GM19395 (cell line): Measurements from ENCODE around the gene ARL5C.

Experiments
- ATAC-seq: cut with Tn5 transposase; IDR thresholded peaks from one replicate; pipeline ENCODE4 v1.9.1; 2021; ENCODE audit warnings: mild to moderate bottlenecking, moderate library complexity; ENCODE audit not compliant: unreplicated experiment

ARL5C gene

GRCh38 chr17:39194089-39194984 is 28.4 kb upstream of the ARL5C start:
- ATAC-seq = no peak

DNA sequence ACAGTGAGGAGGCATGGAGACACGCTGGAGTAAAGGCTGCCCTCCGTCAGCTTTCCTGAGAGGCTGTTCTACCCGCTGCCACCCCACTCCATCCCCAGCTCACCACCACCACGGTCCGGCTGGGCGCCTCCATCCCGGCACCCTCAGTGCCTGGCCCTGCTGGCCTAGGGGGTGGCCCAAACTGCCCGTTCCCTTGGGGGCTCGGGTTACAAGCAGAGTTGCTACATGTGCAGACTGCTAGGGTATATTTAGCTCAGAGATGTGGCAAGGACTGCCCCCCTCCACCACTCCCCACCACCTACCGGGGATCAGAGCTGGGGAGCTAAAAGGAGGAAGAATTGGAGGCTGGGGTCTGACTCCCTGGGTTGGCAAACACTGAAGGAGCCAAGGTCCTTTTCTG is 27.4 kb upstream of the ARL5C start:
- ATAC-seq = no peak

DNA sequence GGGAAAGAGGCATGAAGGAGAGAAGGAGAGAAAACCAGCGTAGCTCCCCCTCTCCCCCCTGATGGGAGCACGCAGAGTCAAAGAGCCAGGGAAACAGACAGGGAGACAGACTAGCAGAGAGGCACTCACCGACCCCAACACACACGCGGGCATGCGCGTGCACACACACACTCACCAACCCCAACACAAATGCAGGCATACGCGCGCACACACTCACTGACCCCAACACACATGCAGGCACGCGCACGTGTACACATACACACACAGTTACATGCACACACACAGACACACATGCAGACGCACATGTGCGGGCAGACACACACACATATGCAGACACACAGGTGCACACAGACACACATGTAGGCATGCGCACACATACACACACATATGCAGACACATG is 26.9 kb upstream of the ARL5C start:
- ATAC-seq = no peak

DNA sequence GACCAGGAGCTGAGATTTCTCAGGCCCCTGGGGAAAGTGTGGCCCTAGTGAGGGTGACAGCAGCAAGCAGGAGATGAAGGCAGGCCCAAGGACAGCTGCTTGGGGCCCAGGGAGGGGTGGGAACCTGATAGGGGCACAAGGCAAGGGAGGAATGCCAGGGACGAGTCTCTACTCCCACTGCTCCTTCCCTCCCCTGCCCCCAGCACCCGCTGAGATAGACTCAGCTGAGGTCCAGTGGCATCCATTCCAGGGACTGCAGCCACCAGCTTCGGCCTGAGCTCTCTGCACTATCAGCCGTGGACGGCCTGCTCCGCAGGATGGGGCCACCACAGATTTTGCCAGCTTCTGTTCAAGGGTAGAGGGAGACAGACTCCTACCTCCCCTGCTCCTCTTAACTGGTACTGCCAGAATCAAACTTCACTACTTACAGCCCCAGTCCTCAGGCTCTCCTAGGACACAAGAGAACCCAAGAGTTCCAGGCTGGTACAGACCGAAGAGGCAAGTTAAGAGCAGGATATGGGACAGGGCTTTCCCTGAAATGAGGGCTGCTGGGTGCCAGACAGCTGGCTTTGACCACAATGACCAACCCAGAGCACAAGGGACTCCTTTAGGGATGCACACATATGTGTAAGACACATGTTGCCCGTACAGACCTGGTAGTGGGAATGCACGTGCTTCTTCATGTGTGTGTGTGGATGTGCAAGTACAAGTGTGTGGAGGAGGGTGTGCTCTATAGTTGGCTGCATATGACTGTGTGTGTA is 26.0 kb upstream of the ARL5C start:
- no peak for ATAC-seq

- no peak for ATAC-seq
Measured at GRCh38 chr17:39187152-39187830, 21.3 kb upstream of the ARL5C start.

GRCh38 chr17:39186481-39187002 is 20.6 kb upstream of the ARL5C start:
- ATAC-seq = no peak

DNA sequence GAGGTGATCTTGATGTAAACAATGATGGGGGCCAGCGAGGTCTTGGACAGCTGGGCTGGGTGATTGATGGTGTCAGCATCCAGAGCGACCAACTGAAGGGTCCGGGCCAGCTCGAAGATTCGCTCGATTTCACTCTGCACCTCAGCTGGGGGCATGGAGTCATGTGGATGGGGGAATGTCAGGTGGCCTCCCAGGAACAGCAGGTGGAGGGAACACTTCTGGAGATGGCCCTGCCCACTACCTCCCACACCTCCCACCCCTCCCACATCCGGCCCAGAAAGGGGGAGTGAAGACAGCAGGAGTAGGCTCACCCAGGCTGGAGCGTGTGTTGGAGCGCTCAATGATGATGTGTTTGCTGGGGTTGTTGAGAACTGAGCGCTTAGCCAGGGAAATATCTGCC is 17.8 kb upstream of the ARL5C start:
- no peak for ATAC-seq

GRCh38 chr17:39183045-39183444 is 17.1 kb upstream of the ARL5C start:
- ATAC-seq = no peak

DNA sequence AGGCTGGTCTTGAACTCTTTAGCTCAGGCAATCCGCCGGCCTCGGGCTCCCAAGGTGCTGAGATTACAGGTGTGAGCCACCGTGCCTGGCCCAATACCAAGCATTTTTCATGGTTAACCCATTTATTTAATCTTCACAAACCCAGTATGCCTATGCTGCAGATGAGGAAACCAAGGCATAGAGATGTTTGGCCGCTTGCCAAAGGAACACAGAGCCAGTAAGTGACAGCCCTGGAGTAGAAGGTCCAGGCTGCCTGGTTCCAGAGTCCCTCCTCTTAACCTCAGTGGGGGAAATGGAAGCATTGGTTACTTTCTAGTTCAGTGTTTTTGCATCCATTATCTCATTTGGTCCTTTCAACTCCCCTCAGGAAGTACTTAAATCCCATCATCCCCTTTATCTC is 15.3 kb upstream of the ARL5C start:
- ATAC-seq = no peak

GRCh38 chr17:39178536-39178935 is 12.6 kb upstream of the ARL5C start:
- ATAC-seq = no peak

DNA sequence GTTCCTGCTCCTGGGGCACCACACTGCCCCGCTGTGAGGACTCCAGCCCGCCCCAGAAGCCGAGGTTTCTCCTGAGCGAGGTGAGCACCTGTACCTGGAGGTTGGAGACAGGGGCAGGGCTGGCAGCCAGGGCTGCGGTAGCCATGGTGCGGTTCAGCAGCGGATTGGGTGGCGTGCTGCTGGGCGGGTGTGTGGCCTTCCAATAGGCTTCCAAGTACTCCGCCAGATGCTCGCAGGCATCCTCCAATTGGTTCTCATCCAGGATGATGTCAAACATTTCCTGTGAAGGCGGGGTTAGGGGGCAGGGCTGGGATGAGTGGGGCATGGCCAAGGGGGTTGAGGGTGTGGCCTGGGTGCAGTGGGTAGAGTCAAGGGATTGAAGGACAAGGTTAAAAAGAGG is 11.3 kb upstream of the ARL5C start:
- no peak for ATAC-seq

- no peak for ATAC-seq
Measured at GRCh38 chr17:39175695-39176093, 9.7 kb upstream of the ARL5C start.

DNA sequence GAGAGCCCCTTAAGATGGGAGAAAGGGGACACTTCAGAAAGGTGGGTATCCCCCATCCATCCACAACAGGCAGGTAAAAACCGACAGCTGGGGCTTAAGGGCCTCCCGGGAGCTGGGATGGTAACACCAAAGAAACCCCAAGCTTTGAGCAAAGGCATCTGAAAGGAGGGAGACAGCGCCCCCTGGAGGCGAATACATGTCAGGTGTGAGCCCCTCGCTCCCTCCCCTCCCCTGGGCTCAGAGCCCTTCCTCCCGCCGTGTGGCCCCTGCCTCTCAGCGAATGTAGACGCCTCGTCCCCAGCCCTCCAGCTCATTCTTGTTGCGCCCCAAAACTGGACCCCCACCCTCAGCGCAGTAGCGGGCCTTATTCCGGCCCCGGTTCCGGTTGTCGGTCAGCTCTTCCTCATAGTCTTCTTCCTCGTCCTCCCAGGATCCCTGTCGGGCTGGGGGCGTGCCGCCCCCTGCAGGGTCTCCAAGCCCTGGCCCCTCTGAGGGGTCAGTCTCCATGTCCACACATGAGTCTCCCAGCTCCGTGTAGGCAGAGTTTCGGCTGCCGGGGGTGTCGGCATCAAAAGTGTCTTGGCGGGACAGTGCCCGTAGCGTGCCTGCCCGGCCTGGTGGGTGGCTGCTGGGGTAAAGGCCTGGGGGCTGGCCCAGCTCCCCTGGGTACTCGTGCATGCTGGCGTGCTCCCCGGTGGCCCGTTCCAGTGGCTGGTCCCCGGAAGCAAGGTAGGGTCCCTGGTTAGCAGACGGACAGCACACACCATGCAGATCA is 9.1 kb upstream of the ARL5C start:
- no peak for ATAC-seq

DNA sequence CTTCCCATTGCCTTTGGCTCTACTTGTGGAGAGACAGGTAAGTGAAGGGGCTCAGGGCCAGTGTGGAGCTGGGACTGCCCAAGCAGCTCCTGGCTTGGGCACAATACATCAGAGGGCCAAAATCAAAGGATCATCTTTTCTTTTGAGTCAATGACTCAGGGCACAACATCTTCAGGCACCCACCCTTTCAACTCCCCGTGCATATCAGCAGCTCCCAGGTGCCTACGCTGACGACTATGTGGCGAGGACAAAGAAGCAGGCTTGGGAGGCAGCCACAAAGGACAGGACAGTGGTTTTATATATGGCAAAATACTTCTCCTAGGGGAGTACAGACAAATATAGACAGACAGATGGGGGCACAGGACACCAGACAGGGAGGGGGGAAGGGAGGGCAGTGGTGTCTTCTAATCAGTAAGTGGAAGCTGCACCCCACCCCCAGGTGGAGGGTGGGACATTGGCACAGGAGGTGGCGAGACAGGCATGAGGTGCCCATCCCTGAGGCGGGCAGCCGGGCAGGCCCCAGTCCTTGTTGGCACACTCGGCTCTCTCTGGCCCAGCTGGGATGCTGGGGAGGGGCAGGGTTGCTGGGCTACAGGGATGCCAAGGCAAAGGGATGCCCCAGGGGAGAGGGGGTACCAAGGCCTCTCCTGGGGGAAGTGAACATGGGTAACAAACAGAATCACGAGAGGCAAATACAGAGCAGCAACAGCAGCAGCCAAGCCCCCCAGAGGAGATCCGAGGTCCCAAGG is 7.7 kb upstream of the ARL5C start:
- no peak for ATAC-seq

DNA sequence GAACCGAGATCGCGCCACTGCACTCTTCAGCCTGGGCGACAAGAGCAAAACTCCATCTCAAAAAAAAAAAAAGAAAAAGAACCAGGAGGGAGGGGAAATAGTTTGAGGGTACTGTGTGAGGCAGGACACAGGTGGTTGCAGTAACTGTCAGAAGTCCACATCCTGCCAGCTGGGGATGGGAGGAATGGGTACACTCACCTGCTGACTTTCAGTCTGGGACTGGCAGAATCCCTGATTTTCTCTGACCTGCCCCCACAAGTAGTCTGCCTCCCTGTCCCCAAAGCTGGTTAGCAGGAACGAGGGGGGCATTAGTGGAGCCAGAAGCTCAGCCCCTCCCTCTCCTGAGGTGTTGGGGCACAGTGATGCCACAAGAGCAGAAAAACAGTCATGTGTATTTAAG is 7.1 kb upstream of the ARL5C start:
- no peak for ATAC-seq

- no peak for ATAC-seq
Measured at GRCh38 chr17:39171933-39172332, 6.0 kb upstream of the ARL5C start.

- no peak for ATAC-seq
Measured at GRCh38 chr17:39170558-39170957, 4.6 kb upstream of the ARL5C start.

- ATAC-seq = no peak
Measured at GRCh38 chr17:39170109-39170508, 4.1 kb upstream of the ARL5C start.

- ATAC-seq = no peak
Measured at GRCh38 chr17:39169518-39169917, 3.6 kb upstream of the ARL5C start.

DNA sequence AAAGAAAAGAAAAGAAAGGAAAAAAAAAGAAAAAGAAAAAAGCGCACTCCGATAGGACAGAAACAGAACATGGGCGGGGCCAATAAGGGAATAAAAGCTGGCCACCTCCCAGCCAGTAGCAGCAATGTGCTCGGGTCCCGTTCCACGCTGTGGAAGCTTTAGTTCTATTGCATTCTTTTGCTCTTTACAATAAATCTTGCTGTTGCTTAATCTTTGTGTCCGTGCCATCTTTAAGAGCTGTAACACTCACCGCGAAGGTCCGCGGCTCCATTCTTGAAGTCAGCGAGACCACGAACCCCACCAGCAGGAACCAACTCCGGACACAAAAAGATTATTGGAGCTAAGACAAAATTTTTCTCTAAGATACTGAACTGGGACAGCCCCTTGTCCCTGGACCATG is 3.1 kb upstream of the ARL5C start:
- no peak for ATAC-seq
